GM19023 (cell line): ENCODE results near the gene ETS2.
"Not testable (repeated sequence)": the region's sequence is repeated elsewhere in the genome, so short reads cannot be mapped to it uniquely, and the experiment has no call there.

Experiments used
- ATAC-seq: cut with Tn5 transposase; IDR thresholded peaks from one replicate; pipeline ENCODE4 v1.9.1; 2021; ENCODE audit warnings: mild to moderate bottlenecking, moderate library complexity; ENCODE audit not compliant: unreplicated experiment

Gene ETS2

GRCh38 chr21:38834725-38835124, 29.0 kb downstream of the ETS2 start:
- no peak for ATAC-seq

GRCh38 chr21:38837806-38838461, 32.2 kb downstream of the ETS2 start:
- no peak for ATAC-seq

- no peak for ATAC-seq
These were observed 33.0 kb downstream of the ETS2 start for GRCh38 chr21:38838598-38839327.

GRCh38 chr21:38839328-38840286, 33.9 kb downstream of the ETS2 start:
- ATAC-seq: no peak

GRCh38 chr21:38840456-38841300, 34.9 kb downstream of the ETS2 start:
- ATAC-seq: no peak

GRCh38 chr21:38841472-38841871, 35.7 kb downstream of the ETS2 start:
- no peak for ATAC-seq

- ATAC-seq: no peak
These were observed 36.4 kb downstream of the ETS2 start for GRCh38 chr21:38842079-38842478.

- ATAC-seq: no peak
These were observed 37.6 kb downstream of the ETS2 start for GRCh38 chr21:38843379-38843778.

GRCh38 chr21:38843806-38844503, 38.2 kb downstream of the ETS2 start:
- ATAC-seq: no peak

GRCh38 chr21:38845374-38845773, 39.6 kb downstream of the ETS2 start:
- not testable (repeated sequence) for ATAC-seq

- ATAC-seq: no peak
These were observed 41.8 kb downstream of the ETS2 start for GRCh38 chr21:38847556-38847955.

- no peak for ATAC-seq
These were observed 42.5 kb downstream of the ETS2 start for GRCh38 chr21:38848187-38848609.

GRCh38 chr21:38849776-38850175, 44.0 kb downstream of the ETS2 start:
- no peak for ATAC-seq

- no peak for ATAC-seq
These were observed 44.7 kb downstream of the ETS2 start for GRCh38 chr21:38850277-38850951.

- no peak for ATAC-seq
These were observed 45.4 kb downstream of the ETS2 start for GRCh38 chr21:38851101-38851500.

- ATAC-seq: no peak
These were observed 46.5 kb downstream of the ETS2 start for GRCh38 chr21:38852278-38852677.

GRCh38 chr21:38852708-38853107, 47.0 kb downstream of the ETS2 start:
- no peak for ATAC-seq

- no peak for ATAC-seq
These were observed 47.7 kb downstream of the ETS2 start for GRCh38 chr21:38853421-38853919.

- no peak for ATAC-seq
These were observed 51.6 kb downstream of the ETS2 start for GRCh38 chr21:38857152-38857825.
